Thoracic aorta (tissue), 2 donors: ENCODE data around the gene NUDT6. TPM values are rescaled to one million over a fixed set of nuclear protein-coding genes. Genes with fewer than 3 reads are reported as not detected.
A peak's percentile ranks its signal among the peaks of the same experiment; 100 is the strongest.
"Not testable (repeated sequence)": the region's sequence is repeated elsewhere in the genome, so short reads cannot be mapped to it uniquely, and the experiment has no call there.

Experiments used
- ATAC-seq: fragments of 150-250 bp; one replicate; pipeline ENCODE4 v1.8.0; 2017; ENCODE audit warnings: low read depth; ENCODE audit not compliant: insufficient number of reproducible peaks, low FRiP score
- DNase-seq: peaks from one replicate; pipeline ENCODE4 v3.0.0-alpha.2; 2020; ENCODE audit warnings: low spot score
- H3K27ac ChIP-seq, 2 donors: fragments of 200-600 bp; sonication (generic); 1 replicate in 1 of 2; 2 replicates in 1 of 2; pipeline ENCODE4 v1.5.1; 2016; ENCODE audit warnings: mild to moderate bottlenecking in 2 of 2, moderate library complexity in 2 of 2
- H3K27me3 ChIP-seq: fragments of 200-600 bp; sonication (generic); replicated peaks from 2 replicates; pipeline ENCODE4 v1.6.0; 2016; ENCODE audit warnings: mild to moderate bottlenecking; ENCODE audit not compliant: insufficient read depth
- H3K36me3 ChIP-seq: fragments of 200-600 bp; sonication (generic); one replicate; pipeline ENCODE4 v1.5.1; 2016
- H3K4me1 ChIP-seq, 2 donors: fragments of 200-600 bp; sonication (generic); 1 replicate in 1 of 2; 2 replicates in 1 of 2; pipeline versions ENCODE4 v1.5.1 to v1.6.0; 2016; ENCODE audit warnings: low read depth in 2 of 2, mild to moderate bottlenecking in 1 of 2; ENCODE audit not compliant: control insufficient read depth in 1 of 2
- H3K4me3 ChIP-seq: fragments of 200-600 bp; sonication (generic); 2 replicates; pipeline ENCODE4 v1.5.1; 2016; ENCODE audit warnings: mild to moderate bottlenecking
- H3K9me3 ChIP-seq: fragments of 200-600 bp; sonication (generic); 2 replicates; pipeline ENCODE4 v1.5.1; 2016
- total RNA-seq, 2 donors: library from RNA; depleted of rRNA; stranded (reverse); fragments of >200 nt; gene quantifications; one replicate each; pipeline versions ENCODE4 v1.1.0 to v1.2.3, GENCODE V29; 2016
- TF ChIP-seq, protein P1 (sequence below): fragments of 200-600 bp; sonication (generic); IDR thresholded peaks from one replicate; pipeline ENCODE4 v1.5.1; 2019; ENCODE audit warnings: antibody characterized with exemption

Gene NUDT6
- total RNA-seq, 2 donors from 2014 or later, result 2.0 to 5.7 TPM

DNA sequence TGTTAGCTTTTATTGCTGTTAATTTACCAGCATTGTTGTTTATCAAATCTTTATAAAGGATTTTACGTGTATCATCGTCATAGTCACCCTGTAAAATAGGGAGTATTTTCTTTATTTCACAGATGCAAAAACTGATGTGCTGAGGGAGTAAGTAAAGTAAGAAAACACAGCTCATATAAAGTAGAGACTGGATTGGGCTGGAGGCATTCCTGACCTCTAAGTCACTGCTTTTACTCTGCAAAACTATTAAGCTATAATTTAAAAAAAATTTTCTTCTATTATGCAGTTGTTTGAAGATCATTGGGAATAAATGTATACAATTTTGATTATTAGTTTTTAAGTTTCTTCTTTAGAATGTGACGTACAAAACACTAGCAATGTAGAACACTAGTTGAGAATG is 45.9 kb downstream of the NUDT6 start:
- ATAC-seq, result no peak

DNA sequence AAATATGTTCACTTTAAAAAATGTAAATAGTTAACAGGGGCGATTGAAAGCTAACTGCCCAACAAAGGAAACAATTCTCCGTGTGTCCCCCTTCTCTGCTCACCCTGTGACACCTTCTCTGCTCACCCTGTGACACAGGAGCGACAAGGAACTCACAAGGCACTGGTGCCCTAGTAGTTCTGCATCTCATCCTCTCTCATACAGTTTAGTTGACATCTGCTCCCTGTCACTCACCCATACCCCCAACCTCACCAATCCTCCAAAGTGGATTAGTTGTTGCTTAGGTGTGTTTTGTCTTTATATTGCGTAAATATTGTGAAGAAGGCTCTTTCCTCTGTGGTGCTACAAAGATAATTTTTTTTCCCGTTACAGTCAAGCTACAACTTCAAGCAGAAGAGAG is 46.4 kb downstream of the NUDT6 start:
- no peak overlapping the region for H3K4me3 ChIP-seq
- H3K27ac ChIP-seq, result no peak overlapping the region
- H3K36me3 ChIP-seq, result peaks cover 4% of the 10 kb centered on the region
- TF ChIP-seq, protein P1, sequence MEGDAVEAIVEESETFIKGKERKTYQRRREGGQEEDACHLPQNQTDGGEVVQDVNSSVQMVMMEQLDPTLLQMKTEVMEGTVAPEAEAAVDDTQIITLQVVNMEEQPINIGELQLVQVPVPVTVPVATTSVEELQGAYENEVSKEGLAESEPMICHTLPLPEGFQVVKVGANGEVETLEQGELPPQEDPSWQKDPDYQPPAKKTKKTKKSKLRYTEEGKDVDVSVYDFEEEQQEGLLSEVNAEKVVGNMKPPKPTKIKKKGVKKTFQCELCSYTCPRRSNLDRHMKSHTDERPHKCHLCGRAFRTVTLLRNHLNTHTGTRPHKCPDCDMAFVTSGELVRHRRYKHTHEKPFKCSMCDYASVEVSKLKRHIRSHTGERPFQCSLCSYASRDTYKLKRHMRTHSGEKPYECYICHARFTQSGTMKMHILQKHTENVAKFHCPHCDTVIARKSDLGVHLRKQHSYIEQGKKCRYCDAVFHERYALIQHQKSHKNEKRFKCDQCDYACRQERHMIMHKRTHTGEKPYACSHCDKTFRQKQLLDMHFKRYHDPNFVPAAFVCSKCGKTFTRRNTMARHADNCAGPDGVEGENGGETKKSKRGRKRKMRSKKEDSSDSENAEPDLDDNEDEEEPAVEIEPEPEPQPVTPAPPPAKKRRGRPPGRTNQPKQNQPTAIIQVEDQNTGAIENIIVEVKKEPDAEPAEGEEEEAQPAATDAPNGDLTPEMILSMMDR, result no peak
- DNase-seq (no peak), ATAC-seq (no peak)
- no peaks in the 10 kb centered on the region for H3K9me3 ChIP-seq
- no peaks in the 10 kb centered on the region for H3K27me3 ChIP-seq
- H3K4me1 ChIP-seq, result peaks cover 0 to 14% of the 10 kb centered on the region in 2 donors

More for the DNA sequence above, 45.9 kb downstream of the NUDT6 start:
- DNase-seq, result no peak
- Histone ChIP-seq H3K9me3 (no peaks in the 10 kb centered on the region), H3K4me3 (no peak overlapping the region), H3K27me3 (no peaks in the 10 kb centered on the region), H3K4me1 (peaks cover 0 to 14% of the 10 kb centered on the region in 2 donors), H3K36me3 (peaks cover 4% of the 10 kb centered on the region), H3K27ac (no peak overlapping the region)
- TF ChIP-seq, protein P1, result no peak

DNA sequence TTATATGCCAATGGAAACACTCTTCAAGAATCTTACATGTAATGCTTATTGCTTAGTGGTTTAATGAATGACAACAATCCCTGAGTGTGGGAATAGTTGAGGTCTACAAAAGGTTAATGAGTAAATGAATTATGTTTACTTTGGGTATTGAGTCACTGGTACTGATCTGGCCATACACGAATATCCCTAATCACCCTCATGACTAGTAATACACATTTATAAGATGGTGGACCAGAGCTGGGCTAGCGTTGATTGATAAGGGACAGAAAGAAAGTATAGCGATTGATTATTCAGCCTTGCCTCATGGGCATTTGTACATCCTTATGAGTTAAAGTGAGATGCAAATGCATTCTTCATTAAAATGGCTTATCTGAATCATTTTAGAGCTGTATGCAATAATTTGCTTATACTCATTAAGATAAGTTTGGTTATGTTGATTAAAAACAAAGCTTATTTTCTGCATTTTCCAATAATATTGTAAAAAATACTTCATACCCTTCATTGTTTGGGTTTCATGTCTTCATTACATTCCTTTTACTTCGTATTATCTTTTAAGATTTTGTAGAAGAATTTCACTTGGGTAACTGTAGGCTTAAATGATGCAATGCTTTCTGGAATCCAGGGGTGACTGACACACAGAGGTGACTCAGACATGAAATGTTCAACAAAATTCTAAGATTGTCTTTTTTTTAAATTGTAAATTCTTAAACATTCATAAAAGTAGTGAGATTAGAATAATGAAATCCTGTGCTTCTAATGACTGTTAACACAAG is 48.4 kb downstream of the NUDT6 start:
- Histone ChIP-seq H3K36me3 (no peaks in the 10 kb centered on the region), H3K4me3 (no peak overlapping the region), H3K27ac (no peak overlapping the region), H3K4me1 (peaks cover 0 to 14% of the 10 kb centered on the region in 2 donors), H3K9me3 (no peaks in the 10 kb centered on the region), H3K27me3 (no peaks in the 10 kb centered on the region)
- ATAC-seq (peak; percentile 43), DNase-seq (no peak)
- TF ChIP-seq, protein P1, result no peak

DNA sequence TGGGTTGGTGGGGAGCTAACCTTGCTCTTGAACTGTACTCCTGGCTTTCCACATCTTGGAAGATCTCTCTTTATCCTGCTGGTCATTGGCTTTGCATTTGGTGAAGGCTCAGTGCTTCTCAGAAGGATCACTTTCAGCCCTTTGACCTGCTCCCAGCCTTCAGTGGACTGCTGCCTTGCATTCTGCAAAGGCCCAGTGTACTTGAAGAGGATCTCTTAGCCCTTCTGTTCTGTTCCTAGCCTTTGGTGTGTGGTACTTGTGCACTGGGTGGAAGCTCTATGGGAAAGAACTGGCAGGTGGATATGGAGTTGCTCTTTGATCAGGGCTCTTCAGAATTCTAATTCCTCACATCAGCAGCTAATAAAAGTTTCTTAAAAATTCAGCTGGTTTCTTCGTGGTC is 49.3 kb downstream of the NUDT6 start:
- H3K36me3 ChIP-seq, result no peaks in the 10 kb centered on the region
- no peaks in the 10 kb centered on the region for H3K9me3 ChIP-seq
- TF ChIP-seq, protein P1, result no peak
- H3K27ac ChIP-seq, result no peak overlapping the region
- H3K4me1 ChIP-seq, result peaks cover 0 to 14% of the 10 kb centered on the region in 2 donors
- H3K4me3 ChIP-seq, result no peak overlapping the region
- ATAC-seq, result no peak
- no peaks in the 10 kb centered on the region for H3K27me3 ChIP-seq
- DNase-seq, result no peak

DNA sequence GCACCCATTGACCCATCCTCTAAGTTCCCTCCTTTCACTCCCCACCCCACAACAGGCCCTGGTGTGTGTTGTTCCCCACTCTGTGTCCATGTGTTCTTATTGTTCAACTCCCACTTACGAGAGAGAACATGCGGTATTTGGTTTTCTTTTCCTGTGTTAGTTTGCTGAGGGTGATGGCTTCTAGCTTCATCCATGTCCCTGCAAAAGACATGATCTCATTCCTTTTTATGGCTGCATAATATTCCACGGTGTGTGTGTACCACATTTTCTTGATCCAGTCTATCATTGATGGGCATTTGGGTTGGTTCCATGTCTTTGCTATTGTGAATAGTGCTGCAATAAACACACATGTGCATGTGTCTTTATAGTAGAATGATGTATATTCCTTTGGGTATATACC is 54.2 kb downstream of the NUDT6 start:
- H3K27ac ChIP-seq, DNase-seq, H3K9me3 ChIP-seq, H3K4me3 ChIP-seq, ATAC-seq, H3K27me3 ChIP-seq, H3K36me3 ChIP-seq: not testable (repeated sequence)
- H3K4me1 ChIP-seq, result peaks cover 9 to 22% of the 10 kb centered on the region in 2 donors

DNA sequence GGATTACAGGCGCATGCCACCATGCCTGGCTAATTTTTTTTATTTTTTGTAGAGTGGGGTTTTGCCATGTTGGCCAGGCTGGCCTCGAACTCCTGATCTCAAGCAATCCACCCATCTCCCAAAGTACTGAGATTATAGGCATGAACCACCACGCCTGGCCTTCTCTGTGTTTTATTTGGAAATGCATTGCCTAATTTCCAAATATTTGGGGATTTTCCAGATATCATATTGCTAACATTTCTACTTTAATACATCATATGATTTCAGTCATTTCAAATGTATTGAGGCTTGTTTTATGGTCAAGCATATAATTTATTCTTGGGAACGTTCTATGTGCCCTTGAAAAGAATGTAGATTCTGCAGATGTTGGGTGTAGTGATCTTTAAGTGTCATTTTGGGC is 57.0 kb downstream of the NUDT6 start:
- H3K36me3 ChIP-seq, result no peaks in the 10 kb centered on the region
- ATAC-seq, result no peak
- H3K27ac ChIP-seq, result no peak overlapping the region
- H3K4me1 ChIP-seq, result peaks cover 12 to 42% of the 10 kb centered on the region in 2 donors
- no peak for DNase-seq
- H3K27me3 ChIP-seq, result no peaks in the 10 kb centered on the region
- no peak overlapping the region for H3K4me3 ChIP-seq
- no peaks in the 10 kb centered on the region for H3K9me3 ChIP-seq
- TF ChIP-seq, protein P1, result no peak
